Testis (tissue), 3 donors: ENCODE data around the gene ZNF154. TPM values are rescaled to one million over a fixed set of nuclear protein-coding genes. Genes with fewer than 3 reads are reported as not detected.

Experiments
- DNase-seq: peaks from one replicate; pipeline ENCODE4 v3.0.0-alpha.2; 2019
- H3K27ac ChIP-seq, 2 donors: fragments of 200-600 bp; sonication (generic); one replicate each; pipeline ENCODE4 v1.5.1; 2019
- H3K27me3 ChIP-seq: fragments of 200-600 bp; sonication (generic); one replicate; pipeline ENCODE4 v1.5.1; 2019
- H3K36me3 ChIP-seq: fragments of 200-600 bp; sonication (generic); one replicate; pipeline ENCODE4 v1.5.1; 2017; ENCODE audit warnings: low read depth; ENCODE audit errors: missing control alignments
- H3K4me1 ChIP-seq: fragments of 200-600 bp; sonication (generic); one replicate; pipeline ENCODE4 v1.5.1; 2019
- H3K4me3 ChIP-seq, 2 donors: fragments of 200-600 bp; sonication (generic); one replicate each; pipeline ENCODE4 v1.5.1; 2017 to 2019
- H3K9me3 ChIP-seq: fragments of 200-600 bp; sonication (generic); one replicate; pipeline ENCODE4 v1.5.1; 2017
- CTCF ChIP-seq, 3 experiments: fragments of 450-650 bp in 2 of 3; fragments of 200-600 bp in 1 of 3; sonication (generic) in 1 of 3; IDR thresholded peaks; one replicate each; pipeline ENCODE4 v1.5.1; 2016 to 2019; ENCODE audit warnings: antibody characterized with exemption in 3 of 3, mild to moderate bottlenecking in 2 of 3, moderate library complexity in 1 of 3
- POLR2A ChIP-seq: fragments of 450-650 bp; IDR thresholded peaks from one replicate; pipeline ENCODE4 v1.6.1; 2017; ENCODE audit warnings: antibody characterized with exemption, mild to moderate bottlenecking, moderate library complexity
- WGBS, 2 donors: methylation state at CpG; one replicate each; pipeline ENCODE4 v1.1.5; 2018; 5-methylcytosine and 5-hydroxymethylcytosine counted together
- intact Hi-C: fragments of 100-400 bp; cut with DNase I; formaldehyde crosslinking; loops from one replicate; pipeline ENCODE4 v1.15.1; 2023; ENCODE audit warnings: low total_unique reads
- polyA plus RNA-seq: library from polyadenylated mRNA; stranded (reverse); fragments of 350-450 nt; fragmentation: Illumina TruSeq; extraction: RNeasy Lipid Tissue Mini Kit (QIAGEN cat#74804); gene quantifications from one replicate; pipeline ENCODE4 v1.2.3, GENCODE V29; 2014; ENCODE audit warnings: low read depth, low replicate concordance; ENCODE audit not compliant: insufficient read depth
- total RNA-seq, 2 donors: library from RNA; depleted of rRNA; stranded (reverse); fragments of >200 nt; gene quantifications; one replicate each; pipeline ENCODE4 v1.2.3, GENCODE V29; 2016

The ZNF154 gene
- total and polyA plus RNA-seq, 3 donors from 2014 or later: 1.1 to 6.8 (median 3.3) TPM

- Histone ChIP-seq H3K4me3 (no peak overlapping the region), H3K36me3 (no peaks in the 10 kb centered on the region), H3K9me3 (no peaks in the 10 kb centered on the region), H3K4me1 (peaks cover 15% of the 10 kb centered on the region), H3K27ac (no peak overlapping the region), H3K27me3 (no peaks in the 10 kb centered on the region)
- TF ChIP-seq POLR2A (no peak), CTCF (IDR thresholded peaks at IDR 0.05) (no peak)
- no peak for DNase-seq
- intact Hi-C loops: no loop called here
- 95 to 97% methylated on average over 12 of the region's 12 CpGs for WGBS, 2 donors
These were observed 21.5 kb downstream of the ZNF154 start for GRCh38 chr19:57687363-57688010.

DNA sequence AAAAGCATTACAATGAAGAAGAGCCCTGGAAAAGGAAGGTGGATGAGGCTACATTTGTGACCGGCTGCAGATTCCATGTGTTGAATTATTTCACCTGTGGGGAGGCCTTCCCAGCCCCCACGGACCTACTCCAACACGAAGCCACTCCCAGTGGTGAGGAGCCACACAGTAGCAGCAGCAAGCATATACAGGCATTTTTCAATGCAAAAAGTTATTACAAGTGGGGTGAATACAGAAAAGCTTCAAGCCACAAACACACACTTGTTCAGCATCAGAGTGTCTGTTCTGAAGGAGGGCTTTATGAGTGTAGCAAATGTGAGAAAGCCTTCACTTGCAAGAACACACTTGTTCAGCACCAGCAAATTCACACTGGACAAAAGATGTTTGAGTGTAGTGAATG, 22.3 kb downstream of the ZNF154 start:
- no peak overlapping the region for H3K4me3 ChIP-seq
- no peak for DNase-seq
- intact Hi-C loops: no loop called here
- H3K9me3 ChIP-seq: no peaks in the 10 kb centered on the region
- no peaks in the 10 kb centered on the region for H3K27me3 ChIP-seq
- TF ChIP-seq CTCF (IDR thresholded peaks at IDR 0.05) (no peak), POLR2A (no peak)
- peaks cover 15% of the 10 kb centered on the region for H3K4me1 ChIP-seq
- H3K36me3 ChIP-seq: no peaks in the 10 kb centered on the region
- no peak overlapping the region for H3K27ac ChIP-seq
- WGBS, 2 donors: 100% methylated on average over 3 of the region's 3 CpGs

DNA sequence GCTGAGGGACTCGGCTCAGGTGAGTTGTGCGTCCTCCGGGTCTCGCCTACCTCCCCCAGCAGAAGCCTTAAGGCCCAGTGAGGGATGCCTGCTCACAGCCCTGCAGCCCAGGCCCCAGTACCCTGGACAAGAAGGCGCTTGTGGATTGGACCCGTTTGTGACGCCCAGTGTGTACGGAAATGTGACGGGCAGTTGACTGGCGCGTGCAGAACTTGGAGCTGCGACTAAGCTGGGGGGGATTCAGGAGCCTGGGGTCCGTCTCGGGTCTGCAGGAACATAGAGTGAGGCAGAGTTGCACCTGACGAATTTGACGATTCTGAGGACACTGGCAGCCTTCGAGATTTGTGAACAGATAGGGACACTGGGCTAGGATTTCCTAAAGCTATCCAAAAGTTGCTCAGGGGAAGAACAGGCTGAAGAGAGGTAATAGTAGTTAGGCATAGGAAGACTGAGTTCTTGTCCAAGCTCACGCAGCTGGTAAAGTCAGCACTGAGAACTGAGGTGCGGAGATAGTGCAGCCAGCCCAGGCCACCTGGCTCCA, 26.7 kb downstream of the ZNF154 start:
- Histone ChIP-seq H3K27me3 (no peaks in the 10 kb centered on the region), H3K36me3 (no peaks in the 10 kb centered on the region), H3K27ac (peak overlapping the region in 1 of 2 donors; percentile 21), H3K4me1 (peaks cover 12% of the 10 kb centered on the region), H3K9me3 (no peaks in the 10 kb centered on the region), H3K4me3 (peak overlapping the region; percentile 80 to 87)
- intact Hi-C loops: no loop called here
- 2 to 3% methylated on average over 12 to 19 of the region's 19 CpGs for WGBS, 2 donors
- no peak for TF ChIP-seq CTCF (IDR thresholded peaks at IDR 0.05)
- no peak for TF ChIP-seq POLR2A
- DNase-seq: no peak

DNA sequence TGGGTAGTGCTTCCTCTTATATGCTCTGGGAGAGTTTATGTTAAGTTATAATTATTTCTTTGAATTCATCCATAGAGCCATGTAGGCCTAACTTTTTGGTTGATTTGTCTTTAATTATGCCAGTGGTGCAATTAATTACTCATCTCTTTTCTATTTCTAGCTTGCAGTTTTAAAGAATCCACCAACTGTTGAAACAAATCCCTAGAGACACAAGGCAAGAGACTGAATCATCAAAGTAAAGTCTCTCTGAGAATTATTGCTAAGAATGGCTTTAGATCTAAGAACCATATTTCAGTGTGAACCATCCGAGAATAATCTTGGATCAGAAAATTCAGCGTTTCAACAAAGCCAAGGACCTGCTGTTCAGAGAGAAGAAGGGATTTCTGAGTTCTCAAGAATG, 33.1 kb downstream of the ZNF154 start:
- Histone ChIP-seq H3K36me3 (no peaks in the 10 kb centered on the region), H3K4me1 (no peaks in the 10 kb centered on the region), H3K27me3 (no peaks in the 10 kb centered on the region), H3K4me3 (no peak overlapping the region), H3K27ac (no peak overlapping the region), H3K9me3 (no peaks in the 10 kb centered on the region)
- no peak for DNase-seq
- TF ChIP-seq POLR2A (no peak), CTCF (IDR thresholded peaks at IDR 0.05) (no peak)
- intact Hi-C loops: no loop called here
- WGBS, 2 donors: 76 to 86% methylated on average over 2 of the region's 2 CpGs

DNA sequence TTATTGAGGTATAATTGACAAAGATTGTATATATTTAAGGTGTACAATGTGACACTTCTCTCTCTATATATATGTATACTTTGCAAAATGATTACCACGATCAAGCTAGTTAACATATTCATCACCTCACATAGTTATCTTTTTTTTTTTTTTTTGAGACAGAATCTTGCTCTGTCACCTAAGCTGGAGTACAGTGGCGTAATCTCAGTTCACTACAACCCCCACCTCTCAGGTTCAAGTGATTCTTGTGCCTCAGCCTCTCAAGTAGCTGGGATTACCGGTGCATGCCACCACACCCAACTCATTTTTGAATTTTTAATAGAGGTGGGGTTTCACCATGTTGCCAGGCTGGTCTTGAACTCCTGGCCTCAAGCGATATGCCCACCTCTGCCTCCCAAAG, 36.5 kb downstream of the ZNF154 start:
- intact Hi-C loops: no loop called here
- TF ChIP-seq POLR2A (no peak), CTCF (IDR thresholded peaks at IDR 0.05) (no peak)
- no peaks in the 10 kb centered on the region for H3K9me3 ChIP-seq
- 84 to 90% methylated on average over 4 of the region's 4 CpGs for WGBS, 2 donors
- no peak for DNase-seq
- H3K4me3 ChIP-seq: no peak overlapping the region
- no peaks in the 10 kb centered on the region for H3K27me3 ChIP-seq
- H3K36me3 ChIP-seq: no peaks in the 10 kb centered on the region
- H3K27ac ChIP-seq: no peak overlapping the region
- no peaks in the 10 kb centered on the region for H3K4me1 ChIP-seq
